Measurements from ENCODE around the gene ADO. TPM values are rescaled to one million over a fixed set of nuclear protein-coding genes. Genes with fewer than 3 reads are reported as not detected.

Gene ADO
- total RNA-seq, 1 experiment from 2014 or later: 13.6 TPM

- intact Hi-C loops (cut with micrococcal nuclease; ENCODE audit: unreplicated experiment): no loop called here
- Histone ChIP-seq H3K4me1 (replicated peaks; ENCODE audit: insufficient read depth) (no peaks in the 10 kb centered on the region), H4K20me1 (ENCODE audit: insufficient read depth) (no peaks in the 10 kb centered on the region), H3K9me2 (ENCODE audit: insufficient read depth) (no peaks in the 10 kb centered on the region), H3K27ac (no peak overlapping the region), H3K79me2 (ENCODE audit: low read depth) (no peaks in the 10 kb centered on the region), H3K27me3 (ENCODE audit: insufficient read depth, low read depth) (no peaks in the 10 kb centered on the region), H3K9me3 (ENCODE audit: insufficient read depth, low read depth) (no peaks in the 10 kb centered on the region), H2AFZ (no peak overlapping the region), H3F3A (ENCODE audit: insufficient read depth, low read depth) (no peaks in the 10 kb centered on the region), H3K4me3 (no peak overlapping the region), H3K36me3 (ENCODE audit: low read depth) (no peaks in the 10 kb centered on the region), H3K4me2 (no peak overlapping the region)
- TF ChIP-seq EZH2 (IDR thresholded peaks at IDR 0.05; ENCODE audit: low read depth): no peak
- TF ChIP-seq, protein P1, sequence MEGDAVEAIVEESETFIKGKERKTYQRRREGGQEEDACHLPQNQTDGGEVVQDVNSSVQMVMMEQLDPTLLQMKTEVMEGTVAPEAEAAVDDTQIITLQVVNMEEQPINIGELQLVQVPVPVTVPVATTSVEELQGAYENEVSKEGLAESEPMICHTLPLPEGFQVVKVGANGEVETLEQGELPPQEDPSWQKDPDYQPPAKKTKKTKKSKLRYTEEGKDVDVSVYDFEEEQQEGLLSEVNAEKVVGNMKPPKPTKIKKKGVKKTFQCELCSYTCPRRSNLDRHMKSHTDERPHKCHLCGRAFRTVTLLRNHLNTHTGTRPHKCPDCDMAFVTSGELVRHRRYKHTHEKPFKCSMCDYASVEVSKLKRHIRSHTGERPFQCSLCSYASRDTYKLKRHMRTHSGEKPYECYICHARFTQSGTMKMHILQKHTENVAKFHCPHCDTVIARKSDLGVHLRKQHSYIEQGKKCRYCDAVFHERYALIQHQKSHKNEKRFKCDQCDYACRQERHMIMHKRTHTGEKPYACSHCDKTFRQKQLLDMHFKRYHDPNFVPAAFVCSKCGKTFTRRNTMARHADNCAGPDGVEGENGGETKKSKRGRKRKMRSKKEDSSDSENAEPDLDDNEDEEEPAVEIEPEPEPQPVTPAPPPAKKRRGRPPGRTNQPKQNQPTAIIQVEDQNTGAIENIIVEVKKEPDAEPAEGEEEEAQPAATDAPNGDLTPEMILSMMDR (conservative IDR thresholded peaks at IDR 0.05): no peak
- ChIA-PET POLR2A (ENCODE audit: unreplicated experiment) (no interaction called here), CTCF (no interaction called here)
- no peak for DNase-seq
- no TSS peak for BruUV-seq (replicated peaks)
These were observed 25.1 kb downstream of the ADO start for GRCh38 chr10:62829622-62830021.

DNA sequence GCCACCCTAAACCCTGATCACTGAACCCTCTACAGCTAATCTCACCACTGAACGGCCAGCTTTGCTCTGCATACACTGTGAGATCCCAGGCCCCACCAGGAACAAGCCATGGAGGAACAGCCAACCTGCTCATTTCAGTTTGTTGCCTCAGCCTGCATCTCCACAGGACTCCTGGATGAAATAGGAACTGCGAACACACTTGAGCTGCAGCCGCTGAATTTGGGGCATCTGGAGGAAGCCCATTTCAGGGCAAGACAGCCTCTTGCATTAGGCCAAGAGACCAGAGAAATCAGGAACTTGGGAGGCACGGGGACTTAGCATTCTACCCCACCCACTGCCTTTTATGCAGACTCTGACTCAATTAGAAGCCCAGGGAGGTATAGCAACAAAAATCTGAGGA is 26.2 kb downstream of the ADO start:
- no peaks in the 10 kb centered on the region for H4K20me1 ChIP-seq (ENCODE audit: insufficient read depth)
- no TSS peak for BruUV-seq (replicated peaks)
- no peak overlapping the region for H3K27ac ChIP-seq
- CTCF ChIA-PET: no interaction called here
- no peak for DNase-seq
- no peaks in the 10 kb centered on the region for H3K36me3 ChIP-seq (ENCODE audit: low read depth)
- H3F3A ChIP-seq (ENCODE audit: insufficient read depth, low read depth): no peaks in the 10 kb centered on the region
- no peaks in the 10 kb centered on the region for H3K27me3 ChIP-seq (ENCODE audit: insufficient read depth, low read depth)
- POLR2A ChIA-PET (ENCODE audit: unreplicated experiment): no interaction called here
- H3K4me3 ChIP-seq: no peak overlapping the region
- no peaks in the 10 kb centered on the region for H3K9me2 ChIP-seq (ENCODE audit: insufficient read depth)
- no peaks in the 10 kb centered on the region for H3K4me1 ChIP-seq (replicated peaks; ENCODE audit: insufficient read depth)
- no peaks in the 10 kb centered on the region for H3K79me2 ChIP-seq (ENCODE audit: low read depth)
- no peak overlapping the region for H3K4me2 ChIP-seq
- intact Hi-C loops (cut with micrococcal nuclease; ENCODE audit: unreplicated experiment): no loop called here
- no peaks in the 10 kb centered on the region for H3K9me3 ChIP-seq (ENCODE audit: insufficient read depth, low read depth)
- H2AFZ ChIP-seq: no peak overlapping the region
- TF ChIP-seq, protein P1 (conservative IDR thresholded peaks at IDR 0.05): no peak
- no peak for TF ChIP-seq EZH2 (IDR thresholded peaks at IDR 0.05; ENCODE audit: low read depth)

GRCh38 chr10:62831346-62831745 is 26.8 kb downstream of the ADO start:
- intact Hi-C loops (cut with micrococcal nuclease; ENCODE audit: unreplicated experiment): no loop called here
- Histone ChIP-seq H3K4me3 (no peak overlapping the region), H2AFZ (no peak overlapping the region), H4K20me1 (ENCODE audit: insufficient read depth) (no peaks in the 10 kb centered on the region), H3K36me3 (ENCODE audit: low read depth) (no peaks in the 10 kb centered on the region), H3K9me3 (ENCODE audit: insufficient read depth, low read depth) (no peaks in the 10 kb centered on the region), H3K79me2 (ENCODE audit: low read depth) (no peaks in the 10 kb centered on the region), H3K27me3 (ENCODE audit: insufficient read depth, low read depth) (no peaks in the 10 kb centered on the region), H3K4me2 (no peak overlapping the region), H3K9me2 (ENCODE audit: insufficient read depth) (no peaks in the 10 kb centered on the region), H3K4me1 (replicated peaks; ENCODE audit: insufficient read depth) (no peaks in the 10 kb centered on the region), H3K27ac (no peak overlapping the region), H3F3A (ENCODE audit: insufficient read depth, low read depth) (no peaks in the 10 kb centered on the region)
- no peak for TF ChIP-seq EZH2 (IDR thresholded peaks at IDR 0.05; ENCODE audit: low read depth)
- TF ChIP-seq, protein P1 (conservative IDR thresholded peaks at IDR 0.05): no peak
- POLR2A ChIA-PET (ENCODE audit: unreplicated experiment): no interaction called here
- CTCF ChIA-PET: no interaction called here
- no peak for DNase-seq
- no TSS peak for BruUV-seq (replicated peaks)
